Esophagus squamous epithelium (tissue), 5 donors: ENCODE data around the gene TMEM135. TPM values are rescaled to one million over a fixed set of nuclear protein-coding genes. Genes with fewer than 3 reads are reported as not detected.

ENCODE experiments used
- DNase-seq: peaks from one replicate; lab custom pipeline; 2025; lab: John Stamatoyannopoulos, UW
- H3K27ac ChIP-seq, 4 donors: fragments of 200-600 bp; sonication (generic); one replicate each; pipeline ENCODE4 v1.5.1; 2016 to 2019; ENCODE audit warnings: mild to moderate bottlenecking in 1 of 4
- H3K27me3 ChIP-seq, 4 donors: fragments of 200-600 bp; sonication (generic); 1 replicate in 3 of 4; 2 replicates in 1 of 4; pipeline versions ENCODE4 v1.5.1 to v1.6.0; 2017 to 2021; ENCODE audit warnings: antibody characterized with exemption in 1 of 4
- H3K36me3 ChIP-seq, 3 donors: fragments of 200-600 bp; sonication (generic); one replicate each; pipeline ENCODE4 v1.5.1; 2016 to 2019
- H3K4me1 ChIP-seq, 3 donors: fragments of 200-600 bp; sonication (generic); one replicate each; pipeline ENCODE4 v1.5.1; 2017 to 2019
- H3K4me3 ChIP-seq, 4 donors: fragments of 200-600 bp; sonication (generic); 1 replicate in 3 of 4; 2 replicates in 1 of 4; pipeline ENCODE4 v1.5.1; 2016 to 2019; ENCODE audit warnings: mild to moderate bottlenecking in 2 of 4, moderate library complexity in 1 of 4
- H3K9me3 ChIP-seq, 3 donors: fragments of 200-600 bp; sonication (generic); one replicate each; pipeline ENCODE4 v1.5.1; 2016 to 2019
- POLR2A ChIP-seq, 4 donors: fragments of 450-650 bp; IDR thresholded peaks; one replicate each; pipeline ENCODE4 v1.6.1; 2017; ENCODE audit warnings: antibody characterized with exemption in 4 of 4, mild to moderate bottlenecking in 4 of 4, moderate library complexity in 3 of 4
- WGBS, 2 donors: methylation state at CpG; one replicate each; pipeline ENCODE4 v1.1.5; 2018; 5-methylcytosine and 5-hydroxymethylcytosine counted together
- intact Hi-C: fragments of 100-400 bp; cut with DNase I; formaldehyde crosslinking; loops from one replicate; pipeline ENCODE4 v1.15.0; 2022
- total RNA-seq, 4 donors: library from RNA; depleted of rRNA; stranded (reverse); fragments of >200 nt; gene quantifications; one replicate each; pipeline ENCODE4 v1.1.0, GENCODE V29; 2016
- TF ChIP-seq, protein P1 (sequence below), 6 experiments: fragments of 450-650 bp in 4 of 6; fragments of 200-600 bp in 2 of 6; sonication (generic) in 2 of 6; IDR thresholded peaks; one replicate each; pipeline ENCODE4 v1.5.1; 2016 to 2019; ENCODE audit warnings: antibody characterized with exemption in 6 of 6, mild to moderate bottlenecking in 4 of 6, moderate library complexity in 4 of 6
- donor health status: DM: yes; HTN: yes; CAD: no.

TMEM135 gene
- total RNA-seq, 4 donors from 2014 or later, result 4.5 to 12.0 (median 9.8) TPM

- WGBS, 2 donors, result 43 to 50% methylated on average over 3 of the region's 3 CpGs
- H3K4me3 ChIP-seq, result no peak overlapping the region
- no peak for DNase-seq
- peaks cover 0 to 9% (median 0%) of the 10 kb centered on the region in 3 donors for H3K4me1 ChIP-seq
- no peak for TF ChIP-seq POLR2A (IDR thresholded peaks at IDR 0.05)
- TF ChIP-seq, protein P1, sequence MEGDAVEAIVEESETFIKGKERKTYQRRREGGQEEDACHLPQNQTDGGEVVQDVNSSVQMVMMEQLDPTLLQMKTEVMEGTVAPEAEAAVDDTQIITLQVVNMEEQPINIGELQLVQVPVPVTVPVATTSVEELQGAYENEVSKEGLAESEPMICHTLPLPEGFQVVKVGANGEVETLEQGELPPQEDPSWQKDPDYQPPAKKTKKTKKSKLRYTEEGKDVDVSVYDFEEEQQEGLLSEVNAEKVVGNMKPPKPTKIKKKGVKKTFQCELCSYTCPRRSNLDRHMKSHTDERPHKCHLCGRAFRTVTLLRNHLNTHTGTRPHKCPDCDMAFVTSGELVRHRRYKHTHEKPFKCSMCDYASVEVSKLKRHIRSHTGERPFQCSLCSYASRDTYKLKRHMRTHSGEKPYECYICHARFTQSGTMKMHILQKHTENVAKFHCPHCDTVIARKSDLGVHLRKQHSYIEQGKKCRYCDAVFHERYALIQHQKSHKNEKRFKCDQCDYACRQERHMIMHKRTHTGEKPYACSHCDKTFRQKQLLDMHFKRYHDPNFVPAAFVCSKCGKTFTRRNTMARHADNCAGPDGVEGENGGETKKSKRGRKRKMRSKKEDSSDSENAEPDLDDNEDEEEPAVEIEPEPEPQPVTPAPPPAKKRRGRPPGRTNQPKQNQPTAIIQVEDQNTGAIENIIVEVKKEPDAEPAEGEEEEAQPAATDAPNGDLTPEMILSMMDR (IDR thresholded peaks at IDR 0.05), result no peak
- no peak overlapping the region for H3K27ac ChIP-seq
- intact Hi-C loops, result no loop called here
- no peaks in the 10 kb centered on the region for H3K36me3 ChIP-seq
- no peaks in the 10 kb centered on the region for H3K9me3 ChIP-seq
- no peaks in the 10 kb centered on the region for H3K27me3 ChIP-seq
Observed at GRCh38 chr11:87005569-87005921, 32.2 kb upstream of the TMEM135 start.

DNA sequence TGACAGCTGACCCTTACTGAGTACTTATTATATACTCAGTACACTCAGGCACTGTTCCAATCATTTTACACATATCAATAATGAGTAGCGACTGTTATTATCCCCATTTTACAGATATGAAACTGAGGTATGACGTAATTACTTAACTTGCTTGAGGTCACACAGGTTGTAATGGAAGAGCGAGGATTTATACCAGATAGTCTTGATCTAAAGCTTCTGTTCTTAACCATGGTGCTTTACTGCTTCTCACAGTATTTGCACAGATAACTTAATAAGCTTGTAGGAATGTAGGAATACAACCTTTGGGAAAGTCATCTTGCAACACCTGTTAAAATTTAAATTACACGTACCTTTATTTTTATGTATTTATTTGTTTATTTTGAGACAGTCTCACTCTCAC lies 31.7 kb upstream of the TMEM135 start:
- no peak for DNase-seq
- intact Hi-C loops, result no loop called here
- no peak overlapping the region for H3K27ac ChIP-seq
- H3K27me3 ChIP-seq, result no peaks in the 10 kb centered on the region
- WGBS, 2 donors, result 86 to 88% methylated on average over 4 of the region's 4 CpGs
- H3K4me3 ChIP-seq, result no peak overlapping the region
- H3K4me1 ChIP-seq, result peaks cover 0 to 9% (median 0%) of the 10 kb centered on the region in 3 donors
- no peaks in the 10 kb centered on the region for H3K36me3 ChIP-seq
- no peaks in the 10 kb centered on the region for H3K9me3 ChIP-seq
- TF ChIP-seq, protein P1 (IDR thresholded peaks at IDR 0.05), result no peak
- no peak for TF ChIP-seq POLR2A (IDR thresholded peaks at IDR 0.05)

GRCh38 chr11:87007963-87008362 lies 29.8 kb upstream of the TMEM135 start:
- no peak for DNase-seq
- intact Hi-C loops, result no loop called here
- TF ChIP-seq, protein P1 (IDR thresholded peaks at IDR 0.05), result no peak
- TF ChIP-seq POLR2A (IDR thresholded peaks at IDR 0.05), result no peak
- no peaks in the 10 kb centered on the region for H3K27me3 ChIP-seq
- H3K4me3 ChIP-seq, result no peak overlapping the region
- H3K4me1 ChIP-seq, result peaks cover 0 to 9% (median 0%) of the 10 kb centered on the region in 3 donors
- WGBS, 2 donors, result 58 to 63% methylated on average over 1 of the region's 1 CpG
- H3K36me3 ChIP-seq, result no peaks in the 10 kb centered on the region
- no peaks in the 10 kb centered on the region for H3K9me3 ChIP-seq
- no peak overlapping the region for H3K27ac ChIP-seq

DNA sequence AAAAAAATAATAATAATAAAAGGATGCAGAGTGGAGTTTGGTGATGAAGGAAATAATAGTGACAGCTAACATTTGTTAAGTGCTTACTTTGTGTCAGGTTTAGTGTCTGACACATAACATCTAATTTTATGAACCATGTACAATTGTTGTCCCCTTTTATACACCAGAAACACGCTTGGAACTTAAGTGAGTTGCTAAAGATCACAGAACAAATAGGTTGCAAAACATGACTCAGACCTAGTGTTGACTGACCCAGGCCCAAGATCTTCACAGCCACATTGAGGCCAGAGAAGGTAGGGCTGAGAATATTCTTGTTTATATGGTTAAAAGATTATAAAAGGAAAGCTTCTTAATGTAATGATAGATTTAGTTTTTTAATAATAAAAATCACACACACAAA lies 25.6 kb upstream of the TMEM135 start:
- Histone ChIP-seq H3K27me3 (no peaks in the 10 kb centered on the region), H3K4me3 (no peak overlapping the region), H3K4me1 (peaks cover 0 to 6% (median 0%) of the 10 kb centered on the region in 3 donors), H3K36me3 (no peaks in the 10 kb centered on the region), H3K9me3 (no peaks in the 10 kb centered on the region), H3K27ac (no peak overlapping the region)
- TF ChIP-seq, protein P1 (IDR thresholded peaks at IDR 0.05), result no peak
- no peak for TF ChIP-seq POLR2A (IDR thresholded peaks at IDR 0.05)
- WGBS, 2 donors, result 60 to 85% methylated on average over 1 of the region's 1 CpG
- no peak for DNase-seq
- intact Hi-C loops, result no loop called here

GRCh38 chr11:87012673-87013072 lies 25.1 kb upstream of the TMEM135 start:
- Histone ChIP-seq H3K27me3 (no peaks in the 10 kb centered on the region), H3K4me3 (no peak overlapping the region), H3K27ac (no peak overlapping the region), H3K36me3 (no peaks in the 10 kb centered on the region), H3K4me1 (peaks cover 0 to 6% (median 0%) of the 10 kb centered on the region in 3 donors), H3K9me3 (no peaks in the 10 kb centered on the region)
- 36 to 47% methylated on average over 1 of the region's 1 CpG for WGBS, 2 donors
- intact Hi-C loops, result no loop called here
- DNase-seq, result no peak
- TF ChIP-seq, protein P1 (IDR thresholded peaks at IDR 0.05), result no peak
- no peak for TF ChIP-seq POLR2A (IDR thresholded peaks at IDR 0.05)
